ENCODE data around the gene AKT3. TPM values are rescaled to one million over a fixed set of nuclear protein-coding genes. Genes with fewer than 3 reads are reported as not detected.
"Not testable (repeated sequence)": the region's sequence is repeated elsewhere in the genome, so short reads cannot be mapped to it uniquely, and the experiment has no call there.

AKT3 gene
- total RNA-seq, 4 donors from 2014 or later: 2.0 to 32.2 (median 9.3) TPM

GRCh38 chr1:243837907-243838535, 12.0 kb downstream of the AKT3 start:
- Histone ChIP-seq H3K27ac (no peak overlapping the region), H3K36me3 (peaks cover 0 to 6% (median 0%) of the 10 kb centered on the region in 3 donors), H3K4me1 (peaks cover 0 to 9% (median 2%) of the 10 kb centered on the region in 3 donors), H3K27me3 (no peaks in the 10 kb centered on the region), H3K9me3 (no peaks in the 10 kb centered on the region), H3K4me3 (no peak overlapping the region)
- intact Hi-C loops (cut with DNase I): no loop called here
- TF ChIP-seq CTCF (IDR thresholded peaks at IDR 0.05) (no peak), POLR2A (IDR thresholded peaks at IDR 0.05) (no peak)
- no peak for DNase-seq
- WGBS, 2 donors: 93 to 96% methylated on average over 1 of the region's 1 CpG

GRCh38 chr1:243834130-243834529, 15.9 kb downstream of the AKT3 start:
- WGBS, 2 donors: 94 to 98% methylated on average over 4 of the region's 4 CpGs
- intact Hi-C loops (cut with DNase I): no loop called here
- Histone ChIP-seq H3K27me3 (no peaks in the 10 kb centered on the region), H3K27ac (no peak overlapping the region), H3K9me3 (no peaks in the 10 kb centered on the region), H3K4me3 (no peak overlapping the region), H3K36me3 (peaks cover 0 to 6% (median 0%) of the 10 kb centered on the region in 3 donors), H3K4me1 (no peaks in the 10 kb centered on the region)
- DNase-seq: no peak
- no peak for TF ChIP-seq CTCF (IDR thresholded peaks at IDR 0.05)
- no peak for TF ChIP-seq POLR2A (IDR thresholded peaks at IDR 0.05)

DNA sequence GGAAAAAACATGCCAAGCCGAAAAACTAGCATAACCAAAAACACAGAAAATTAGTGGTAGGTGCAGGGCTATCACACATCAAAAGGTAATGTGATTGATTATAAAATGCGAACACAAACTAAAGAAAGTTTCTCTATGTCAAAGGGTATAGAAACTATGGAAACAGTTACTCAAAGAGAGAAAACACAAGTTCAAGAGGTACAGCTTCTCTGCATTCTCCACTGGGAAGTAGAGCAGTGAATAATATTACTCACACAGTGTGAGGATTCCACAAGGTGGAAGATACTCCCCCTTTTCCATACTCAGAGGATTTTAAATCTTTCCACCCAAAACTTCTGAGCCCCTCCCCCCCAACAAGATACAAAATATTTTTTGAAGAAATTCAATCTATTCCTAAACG, 18.6 kb downstream of the AKT3 start:
- no peak overlapping the region for H3K4me3 ChIP-seq
- no peak for DNase-seq
- H3K27ac ChIP-seq: no peak overlapping the region
- peaks cover 0 to 2% (median 0%) of the 10 kb centered on the region in 3 donors for H3K36me3 ChIP-seq
- WGBS, 2 donors: 92 to 93% methylated on average over 3 of the region's 3 CpGs
- intact Hi-C loops (cut with DNase I): no loop called here
- H3K4me1 ChIP-seq: no peaks in the 10 kb centered on the region
- no peaks in the 10 kb centered on the region for H3K9me3 ChIP-seq
- TF ChIP-seq POLR2A (IDR thresholded peaks at IDR 0.05) (no peak), CTCF (IDR thresholded peaks at IDR 0.05) (no peak)
- no peaks in the 10 kb centered on the region for H3K27me3 ChIP-seq

DNA sequence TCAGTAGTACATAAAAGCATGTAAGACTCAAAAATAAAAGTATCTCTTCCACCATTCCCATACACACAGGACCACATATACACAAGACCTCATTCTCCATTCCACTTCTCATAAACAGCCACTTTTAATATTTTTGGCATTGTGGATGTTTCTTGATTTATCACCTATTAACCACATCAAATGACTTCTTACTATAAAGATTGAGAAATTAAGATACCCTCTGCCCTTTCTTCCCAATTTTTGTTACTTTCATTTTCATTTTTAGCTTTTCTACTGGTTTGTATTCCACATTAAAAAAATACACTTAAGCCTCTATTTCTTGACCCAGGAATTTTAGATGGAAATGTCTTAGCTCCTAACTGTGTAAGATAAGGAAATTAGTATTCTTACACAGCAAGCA, 22.8 kb downstream of the AKT3 start:
- Histone ChIP-seq H3K9me3 (no peaks in the 10 kb centered on the region), H3K27me3 (no peaks in the 10 kb centered on the region), H3K36me3 (no peaks in the 10 kb centered on the region), H3K4me1 (no peaks in the 10 kb centered on the region), H3K4me3 (no peak overlapping the region), H3K27ac (no peak overlapping the region)
- no peak for DNase-seq
- TF ChIP-seq CTCF (IDR thresholded peaks at IDR 0.05): no peak
- no peak for TF ChIP-seq POLR2A (IDR thresholded peaks at IDR 0.05)
- intact Hi-C loops (cut with DNase I): no loop called here

DNA sequence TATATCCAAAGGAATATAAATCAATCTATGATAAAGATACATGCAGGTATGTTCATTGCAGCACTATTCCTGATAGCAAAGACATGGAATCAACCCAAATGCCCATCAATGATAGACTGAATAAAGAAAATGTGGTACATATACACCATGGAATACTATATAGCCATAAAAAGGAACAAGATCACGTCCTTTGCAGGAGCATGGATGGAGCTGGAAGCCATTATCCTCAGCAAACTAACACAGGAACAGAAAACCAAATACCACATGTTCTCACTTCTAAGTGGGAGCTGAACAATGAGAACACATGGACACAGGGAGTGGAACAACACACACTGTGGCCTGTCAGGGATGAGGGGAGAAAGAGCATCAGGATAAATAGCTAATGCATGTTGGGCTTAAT, 25.1 kb downstream of the AKT3 start:
- H3K4me3 ChIP-seq; H3K4me1 ChIP-seq; H3K27ac ChIP-seq; intact Hi-C loops (cut with DNase I); DNase-seq; H3K36me3 ChIP-seq; H3K9me3 ChIP-seq; H3K27me3 ChIP-seq: not testable (repeated sequence)
- 50 to 91% methylated on average over 1 of the region's 1 CpG for WGBS, 2 donors

GRCh38 chr1:243821177-243821680, 28.8 kb downstream of the AKT3 start:
- intact Hi-C loops (cut with DNase I): no loop called here
- Histone ChIP-seq H3K36me3 (peaks cover 0 to 8% (median 0%) of the 10 kb centered on the region in 3 donors), H3K9me3 (peaks cover 0 to 9% (median 2%) of the 10 kb centered on the region in 3 donors), H3K4me3 (no peak overlapping the region), H3K27me3 (no peaks in the 10 kb centered on the region), H3K27ac (no peak overlapping the region), H3K4me1 (no peaks in the 10 kb centered on the region)
- DNase-seq: no peak
- TF ChIP-seq CTCF (IDR thresholded peaks at IDR 0.05) (no peak), POLR2A (IDR thresholded peaks at IDR 0.05) (no peak)
- 87 to 100% methylated on average over 1 of the region's 1 CpG for WGBS, 2 donors

Measured in esophagus squamous epithelium (tissue), 5 donors.